HK-2 (cell line): ENCODE results near the gene RNF111.
"Not testable (repeated sequence)": the region's sequence is repeated elsewhere in the genome, so short reads cannot be mapped to it uniquely, and the experiment has no call there.

Experiments
- DNase-seq: peaks from one replicate; pipeline ENCODE4 v3.0.0-alpha.2; 2018; ENCODE audit not compliant: unreplicated experiment

Gene RNF111

DNA sequence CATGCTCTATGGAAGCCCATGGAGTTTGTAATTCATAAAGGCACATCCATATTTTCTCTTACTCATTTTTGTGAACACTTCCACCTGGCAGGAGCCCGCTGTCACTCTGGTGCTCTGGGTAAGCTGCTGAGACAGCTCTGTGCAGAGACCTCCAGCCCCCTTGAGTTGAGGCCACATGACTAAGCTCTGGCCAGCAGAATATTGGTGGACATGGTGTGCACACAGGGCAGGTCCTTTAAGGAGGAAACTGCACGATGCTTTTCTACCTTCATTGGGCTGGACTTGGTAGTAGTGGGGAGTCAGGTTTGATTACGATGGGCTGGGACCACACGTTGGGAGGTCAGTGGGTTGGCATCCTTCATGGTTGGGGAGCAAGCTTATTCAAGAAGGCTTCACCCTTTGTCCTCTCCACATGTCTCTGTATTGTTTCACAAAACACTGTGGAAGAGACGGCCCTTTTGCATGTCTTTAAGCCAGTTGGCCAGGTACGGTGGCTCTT, 146.5 kb downstream of the RNF111 start:
- DNase-seq, result no peak

DNA sequence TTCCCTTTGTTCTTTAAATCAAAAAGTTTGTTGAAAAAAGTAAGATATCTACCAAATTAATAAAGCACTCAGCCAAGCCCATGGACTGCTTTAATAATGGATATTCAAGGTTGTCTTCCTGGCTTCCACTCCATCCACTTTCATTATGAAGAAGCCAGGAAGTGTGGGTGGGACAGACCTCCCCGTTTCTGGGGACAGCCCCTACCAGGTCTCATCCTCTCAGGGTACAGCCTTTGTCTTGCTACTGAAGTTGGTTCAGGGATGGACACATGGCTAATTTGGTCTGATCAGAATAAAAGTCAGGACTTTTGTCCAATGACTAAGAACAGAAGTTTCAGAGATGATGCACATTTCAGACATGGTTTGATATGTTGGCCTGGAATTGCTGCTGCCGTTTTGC, 150.1 kb downstream of the RNF111 start:
- DNase-seq, result no peak

- DNase-seq, result peak; percentile 35
Measured at GRCh38 chr15:59138243-59138642, 150.8 kb downstream of the RNF111 start.

DNA sequence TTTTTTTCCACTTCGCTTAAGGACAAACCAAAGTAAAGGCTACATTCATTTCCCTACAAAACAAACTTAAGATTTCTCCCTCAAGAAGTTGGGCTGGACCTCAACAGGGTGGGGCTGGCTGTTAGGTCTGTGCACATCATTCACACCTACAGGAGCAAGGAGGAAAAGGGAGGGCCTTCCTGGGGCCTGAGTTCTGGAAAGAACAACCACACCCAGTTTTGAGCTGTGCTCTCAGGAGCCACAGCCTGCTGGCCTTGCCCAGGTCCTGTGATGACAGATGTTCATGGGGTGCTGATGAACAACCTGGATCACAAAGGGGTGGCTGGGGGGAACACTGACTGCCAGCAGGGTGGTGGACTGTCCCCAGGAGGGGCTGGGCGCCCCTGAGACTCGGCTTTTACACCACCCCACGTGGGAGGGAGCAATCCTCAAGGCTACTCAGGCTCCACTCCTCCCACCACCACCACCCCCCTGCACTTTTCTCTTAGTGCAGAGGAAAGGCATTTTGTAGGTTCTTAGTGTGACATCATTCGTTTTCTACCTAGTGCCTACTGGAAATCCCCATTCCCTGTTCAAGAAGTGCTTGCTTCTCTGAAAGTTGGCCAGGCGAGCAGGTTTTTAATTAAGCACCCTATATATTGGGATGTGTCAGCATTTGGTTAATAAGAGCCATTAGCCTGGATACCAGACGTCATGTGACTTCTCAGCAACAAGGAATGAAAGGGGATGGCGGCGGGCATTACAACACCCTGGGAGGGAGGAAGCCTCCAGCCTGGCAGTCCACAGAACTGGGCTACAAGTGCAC, 153.2 kb downstream of the RNF111 start:
- DNase-seq, result no peak

DNA sequence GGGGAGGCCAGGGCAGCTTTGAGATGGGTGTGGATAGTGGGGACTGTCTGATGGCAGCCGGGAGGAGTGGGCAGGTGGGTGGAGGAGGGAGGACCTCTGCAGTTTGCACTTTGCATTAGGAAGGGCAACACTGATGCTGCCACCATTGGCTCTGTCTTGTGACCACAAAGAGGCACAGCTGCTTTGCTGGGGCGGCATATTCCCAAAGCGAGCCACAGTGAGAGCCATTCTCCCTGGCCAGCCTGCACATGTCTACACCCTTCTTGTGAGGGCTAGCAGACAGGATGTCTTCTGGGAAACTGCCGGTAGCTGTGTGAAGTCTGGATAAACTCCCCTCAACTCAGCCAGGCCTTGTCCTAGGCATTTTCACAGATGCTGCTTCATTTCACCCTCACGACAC, 155.8 kb downstream of the RNF111 start:
- DNase-seq, result no peak

GRCh38 chr15:59144594-59144993, 157.1 kb downstream of the RNF111 start:
- DNase-seq, result not testable (repeated sequence)
